BE2C (cell line): ENCODE results near the gene DIS3L2.

Experiments used
- DNase-seq: peaks from one replicate; pipeline ENCODE4 v3.0.0-alpha.2; 2020
- H3K27me3 ChIP-seq: fragments of 250-450 bp; sonication (Bioruptor Pico); 2 replicates; pipeline ENCODE4 v1.5.1; 2020; ENCODE audit warnings: mild to moderate bottlenecking
- H3K36me3 ChIP-seq: fragments of 250-450 bp; sonication (Bioruptor Pico); 2 replicates; pipeline ENCODE4 v1.5.1; 2020; ENCODE audit warnings: mild to moderate bottlenecking
- H3K4me1 ChIP-seq: fragments of 250-450 bp; sonication (Bioruptor Pico); 2 replicates; pipeline ENCODE4 v1.5.1; 2020
- H3K4me3 ChIP-seq: 2 replicates; pipeline ENCODE4 v1.5.1; 2011; ENCODE audit warnings: low read depth, low read length
- H3K9me3 ChIP-seq: fragments of 250-450 bp; sonication (Bioruptor Pico); 2 replicates; pipeline ENCODE4 v1.5.1; 2020
- CTCF ChIP-seq: IDR thresholded peaks from 2 replicates; pipeline ENCODE4 v1.5.1; 2012; ENCODE audit warnings: mild to moderate bottlenecking, low read depth, low read length

Gene DIS3L2

GRCh38 chr2:231957913-231958763, 3.4 kb upstream of the DIS3L2 start:
- TF ChIP-seq CTCF, result no peak
- H3K4me3 ChIP-seq, result no peak overlapping the region

GRCh38 chr2:231960810-231961348, 634 bp upstream of the DIS3L2 start:
- no peak for DNase-seq
- no peaks in the 10 kb centered on the region for H3K9me3 ChIP-seq
- no peaks in the 10 kb centered on the region for H3K36me3 ChIP-seq
- peak overlapping the region; percentile 78 for H3K4me3 ChIP-seq
- no peaks in the 10 kb centered on the region for H3K27me3 ChIP-seq
- no peak for TF ChIP-seq CTCF
- no peaks in the 10 kb centered on the region for H3K4me1 ChIP-seq

More at GRCh38 chr2:231957913-231958763, 3.4 kb upstream of the DIS3L2 start:
- no peaks in the 10 kb centered on the region for H3K27me3 ChIP-seq
- H3K9me3 ChIP-seq, result no peaks in the 10 kb centered on the region
- H3K36me3 ChIP-seq, result no peaks in the 10 kb centered on the region
- DNase-seq, result no peak
- no peaks in the 10 kb centered on the region for H3K4me1 ChIP-seq

- no peaks in the 10 kb centered on the region for H3K9me3 ChIP-seq
- DNase-seq, result no peak
- H3K36me3 ChIP-seq, result no peaks in the 10 kb centered on the region
- no peak for TF ChIP-seq CTCF
- no peaks in the 10 kb centered on the region for H3K27me3 ChIP-seq
- no peak overlapping the region for H3K4me3 ChIP-seq
- no peaks in the 10 kb centered on the region; the same call in 1 of the 2 replicates for H3K4me1 ChIP-seq
These were observed 3.6 kb downstream of the DIS3L2 start for GRCh38 chr2:231965102-231965501.

GRCh38 chr2:231966886-231967285, 5.4 kb downstream of the DIS3L2 start:
- H3K36me3 ChIP-seq, result no peaks in the 10 kb centered on the region
- no peak for TF ChIP-seq CTCF
- no peak for DNase-seq
- no peaks in the 10 kb centered on the region; the same call in 1 of the 2 replicates for H3K4me1 ChIP-seq
- no peak overlapping the region for H3K4me3 ChIP-seq
- H3K9me3 ChIP-seq, result no peaks in the 10 kb centered on the region
- no peaks in the 10 kb centered on the region for H3K27me3 ChIP-seq

- H3K9me3 ChIP-seq, result no peaks in the 10 kb centered on the region
- no peaks in the 10 kb centered on the region for H3K36me3 ChIP-seq
- H3K4me1 ChIP-seq, result no peaks in the 10 kb centered on the region; the same call in 1 of the 2 replicates
- no peak for DNase-seq
- no peaks in the 10 kb centered on the region for H3K27me3 ChIP-seq
- no peak for TF ChIP-seq CTCF
- no peak overlapping the region for H3K4me3 ChIP-seq
These were observed 7.3 kb downstream of the DIS3L2 start for GRCh38 chr2:231968820-231969219.

- Histone ChIP-seq H3K4me1 (no peaks in the 10 kb centered on the region; the same call in 1 of the 2 replicates), H3K36me3 (no peaks in the 10 kb centered on the region), H3K27me3 (no peaks in the 10 kb centered on the region), H3K4me3 (no peak overlapping the region), H3K9me3 (no peaks in the 10 kb centered on the region)
- no peak for TF ChIP-seq CTCF
- DNase-seq, result no peak
These were observed 8.9 kb downstream of the DIS3L2 start for GRCh38 chr2:231970461-231970860.
